ENCODE results near the gene GNRH2.
A peak's percentile ranks its signal among the peaks of the same experiment; 100 is the strongest.

DNA sequence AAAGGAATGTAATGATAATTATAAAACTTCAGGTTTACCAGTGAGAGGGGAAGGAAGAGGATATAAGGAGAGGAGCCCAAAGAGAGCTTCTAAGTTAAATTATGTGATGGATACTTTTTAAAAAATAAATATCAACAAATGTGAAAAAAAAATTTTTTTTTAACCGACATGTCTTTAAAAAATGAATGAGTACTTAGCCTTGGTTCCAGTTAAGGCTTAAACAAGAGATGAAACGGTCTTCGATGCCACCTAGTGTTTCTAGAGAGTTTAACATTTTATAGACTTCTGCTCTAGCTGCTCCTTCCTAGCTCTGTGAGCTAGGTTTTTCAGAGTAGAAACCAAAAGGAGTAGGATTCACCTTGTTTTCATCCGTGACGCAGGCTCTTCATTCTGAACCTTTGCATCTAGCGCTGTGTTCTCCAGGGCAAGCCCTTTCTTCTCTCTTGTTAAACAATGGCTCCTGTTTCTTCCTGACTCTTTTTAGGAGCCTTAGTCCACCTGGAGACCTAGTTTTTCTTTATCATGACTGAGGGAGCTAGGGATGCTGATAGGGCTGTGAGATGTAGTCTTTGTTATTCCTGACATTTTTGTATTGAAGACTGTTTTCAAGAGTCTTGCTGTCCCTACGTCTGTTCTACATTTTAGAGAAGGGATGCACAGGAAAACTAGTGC lies 42.4 kb upstream of the GNRH2 start:
- TF ChIP-seq, protein P1, sequence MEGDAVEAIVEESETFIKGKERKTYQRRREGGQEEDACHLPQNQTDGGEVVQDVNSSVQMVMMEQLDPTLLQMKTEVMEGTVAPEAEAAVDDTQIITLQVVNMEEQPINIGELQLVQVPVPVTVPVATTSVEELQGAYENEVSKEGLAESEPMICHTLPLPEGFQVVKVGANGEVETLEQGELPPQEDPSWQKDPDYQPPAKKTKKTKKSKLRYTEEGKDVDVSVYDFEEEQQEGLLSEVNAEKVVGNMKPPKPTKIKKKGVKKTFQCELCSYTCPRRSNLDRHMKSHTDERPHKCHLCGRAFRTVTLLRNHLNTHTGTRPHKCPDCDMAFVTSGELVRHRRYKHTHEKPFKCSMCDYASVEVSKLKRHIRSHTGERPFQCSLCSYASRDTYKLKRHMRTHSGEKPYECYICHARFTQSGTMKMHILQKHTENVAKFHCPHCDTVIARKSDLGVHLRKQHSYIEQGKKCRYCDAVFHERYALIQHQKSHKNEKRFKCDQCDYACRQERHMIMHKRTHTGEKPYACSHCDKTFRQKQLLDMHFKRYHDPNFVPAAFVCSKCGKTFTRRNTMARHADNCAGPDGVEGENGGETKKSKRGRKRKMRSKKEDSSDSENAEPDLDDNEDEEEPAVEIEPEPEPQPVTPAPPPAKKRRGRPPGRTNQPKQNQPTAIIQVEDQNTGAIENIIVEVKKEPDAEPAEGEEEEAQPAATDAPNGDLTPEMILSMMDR (conservative IDR thresholded peaks at IDR 0.05 in 1 of 2, IDR thresholded peaks at IDR 0.05 in 1 of 2; ENCODE audit: low read depth in 1 of 2, low read length in 2 of 2), result peak in 1 of 2 donors; percentile 43
- TF ChIP-seq EZH2 (IDR thresholded peaks at IDR 0.05; ENCODE audit: low read length, missing control alignments), result no peak
